ENCODE results near the gene RPS6KA3.

Gene RPS6KA3

DNA sequence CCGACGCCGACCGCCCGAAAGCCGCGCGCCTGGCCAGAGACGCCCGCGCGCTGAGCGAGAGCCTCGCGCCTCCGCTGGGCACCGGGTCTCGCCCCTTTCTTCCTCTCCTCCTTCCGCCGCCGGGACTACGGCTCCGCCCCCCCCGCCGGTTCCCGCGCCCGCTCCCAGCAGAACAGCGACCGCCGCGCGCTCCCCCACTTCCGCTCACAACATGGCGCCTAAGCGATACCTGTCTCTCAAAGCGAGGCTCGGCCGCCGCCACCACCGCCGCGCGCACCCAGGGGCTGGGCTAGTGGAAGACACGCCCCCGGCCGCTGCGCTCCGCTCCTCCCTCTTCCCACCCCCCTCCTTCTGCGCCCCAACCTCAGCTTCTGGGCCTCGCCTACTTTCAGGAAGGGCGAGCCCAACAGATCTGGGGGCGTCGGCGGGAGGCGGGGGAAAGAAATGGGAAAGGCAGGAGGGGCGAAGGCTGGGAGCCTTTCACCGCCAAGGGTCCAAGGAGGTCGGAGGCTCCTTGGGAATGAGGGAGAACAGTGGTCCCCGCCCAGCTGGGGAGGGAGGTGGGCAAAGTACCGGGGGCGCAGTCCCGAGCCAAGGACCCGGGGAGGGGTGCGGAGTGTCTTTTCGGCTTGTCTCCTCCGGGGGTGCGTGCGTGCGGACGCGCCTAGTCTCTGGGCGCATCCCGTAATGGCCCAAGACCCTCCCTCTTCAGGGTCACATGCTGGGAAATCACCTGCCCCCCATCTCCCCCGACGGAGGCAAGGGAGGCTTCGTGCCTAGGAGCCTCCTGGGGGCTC lies at the start of gene RPS6KA3:
RPS6KA3 (minus strand) TSS at position 100 of the 797 bp plus-strand sequence. CDS start 277 bp downstream, outside the sequence.
- DNase-seq (ENCODE audit: low read depth) = peak; percentile 51

GRCh38 chrX:20315140-20315539 lies 48.4 kb upstream of the RPS6KA3 start:
- no peak for DNase-seq (ENCODE audit: low read depth)

DNA sequence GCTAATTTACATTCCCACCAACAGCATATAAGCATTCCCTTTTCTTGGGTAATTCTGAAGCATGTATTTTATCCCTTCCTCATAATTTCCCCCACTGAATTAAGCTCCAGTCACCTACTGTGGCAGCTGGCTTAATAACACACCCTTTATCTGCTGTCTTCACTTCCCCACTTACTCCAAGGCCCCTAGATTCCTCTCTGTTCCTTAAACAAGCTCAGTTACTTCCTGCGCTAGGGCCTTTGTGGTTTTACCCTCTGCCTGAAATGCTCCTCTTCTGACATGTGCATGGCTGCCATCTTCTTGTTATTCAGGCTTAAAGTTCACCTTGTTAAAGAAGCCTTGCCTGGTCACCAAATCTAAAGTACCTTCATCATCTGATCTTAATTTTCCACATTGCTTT lies 47.2 kb upstream of the RPS6KA3 start:
- no peak for DNase-seq (ENCODE audit: low read depth)

- no peak for DNase-seq (ENCODE audit: low read depth)
These were observed 45.3 kb upstream of the RPS6KA3 start for GRCh38 chrX:20312018-20312417.

GRCh38 chrX:20311505-20311904 lies 44.8 kb upstream of the RPS6KA3 start:
- no peak for DNase-seq (ENCODE audit: low read depth)

- peak; percentile 12 for DNase-seq (ENCODE audit: low read depth)
These were observed 43.1 kb upstream of the RPS6KA3 start for GRCh38 chrX:20309806-20310205.

GRCh38 chrX:20306668-20307067 lies 40.0 kb upstream of the RPS6KA3 start:
- DNase-seq (ENCODE audit: low read depth) = no peak

- DNase-seq (ENCODE audit: low read depth) = no peak
These were observed 34.1 kb upstream of the RPS6KA3 start for GRCh38 chrX:20300822-20301221.

GRCh38 chrX:20294957-20295356 lies 28.2 kb upstream of the RPS6KA3 start:
- no peak for DNase-seq (ENCODE audit: low read depth)

DNA sequence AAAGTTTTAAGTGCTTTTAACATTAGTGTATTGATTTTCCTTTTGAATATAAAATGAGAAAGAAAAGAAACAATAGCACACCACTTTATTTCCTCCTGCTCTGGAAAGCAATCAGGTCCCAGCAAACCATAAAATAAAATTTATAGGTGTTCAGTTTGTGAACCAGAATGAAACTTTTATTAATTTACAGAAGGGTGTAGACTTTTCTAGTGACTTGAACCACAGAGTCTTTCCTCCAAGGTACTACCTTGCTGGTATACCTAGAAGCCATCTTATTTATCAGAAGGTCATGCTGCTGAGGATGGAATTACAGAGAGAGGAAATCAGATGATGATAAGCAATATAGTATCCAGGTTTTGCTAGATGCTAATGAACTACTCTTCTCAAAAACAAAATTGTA lies 27.6 kb upstream of the RPS6KA3 start:
- DNase-seq (ENCODE audit: low read depth) = no peak

- no peak for DNase-seq (ENCODE audit: low read depth)
These were observed 18.8 kb upstream of the RPS6KA3 start for GRCh38 chrX:20285511-20285910.

- DNase-seq (ENCODE audit: low read depth) = no peak
These were observed 18.3 kb upstream of the RPS6KA3 start for GRCh38 chrX:20284992-20285391.

GRCh38 chrX:20284444-20284843 lies 17.7 kb upstream of the RPS6KA3 start:
- DNase-seq (ENCODE audit: low read depth) = no peak

DNA sequence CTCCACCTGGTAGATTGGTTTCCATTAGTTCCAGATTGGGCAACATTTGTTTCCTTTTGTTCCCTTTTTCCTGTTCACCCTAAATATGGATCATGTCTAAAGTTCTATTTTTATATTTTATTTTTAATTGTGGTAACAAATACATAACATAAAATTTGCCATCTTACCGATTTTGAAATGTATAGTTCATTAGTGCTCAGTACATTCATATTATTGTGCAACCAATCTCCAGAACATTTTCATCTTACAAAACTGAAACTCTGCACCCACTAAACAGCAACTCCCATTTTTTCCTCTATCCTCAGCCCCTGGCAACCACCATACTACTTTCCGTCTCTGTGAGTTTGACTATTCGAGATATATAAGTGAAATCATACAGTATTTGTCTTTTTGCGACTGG lies 14.2 kb upstream of the RPS6KA3 start:
- no peak for DNase-seq (ENCODE audit: low read depth)

GRCh38 chrX:20274121-20274520 lies 7.4 kb upstream of the RPS6KA3 start:
- no peak for DNase-seq (ENCODE audit: low read depth)

DNA sequence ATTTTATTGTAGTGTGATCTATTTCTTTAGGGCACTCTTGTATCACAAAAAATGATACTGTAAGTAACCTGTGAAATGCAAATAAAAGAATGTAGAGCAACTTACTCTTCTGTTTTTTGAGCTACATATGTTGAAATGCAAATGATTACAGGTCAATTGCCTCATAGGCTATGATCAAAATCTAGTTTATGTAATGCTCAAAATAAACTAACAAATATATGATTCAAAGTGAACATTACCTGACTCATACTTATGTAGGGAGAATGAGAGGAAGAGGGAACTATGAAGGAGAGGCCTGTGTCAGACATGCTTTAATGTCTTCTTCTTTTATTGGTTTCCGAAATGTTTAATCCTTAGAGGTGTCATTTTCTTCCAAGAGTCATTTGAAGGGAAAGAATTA lies 5.0 kb upstream of the RPS6KA3 start:
- no peak for DNase-seq (ENCODE audit: low read depth)

- DNase-seq (ENCODE audit: low read depth) = no peak
These were observed 4.5 kb upstream of the RPS6KA3 start for GRCh38 chrX:20271186-20271585.

- no peak for DNase-seq (ENCODE audit: low read depth)
These were observed 3.8 kb upstream of the RPS6KA3 start for GRCh38 chrX:20270562-20270890.

- DNase-seq (ENCODE audit: low read depth) = no peak
These were observed 3.3 kb upstream of the RPS6KA3 start for GRCh38 chrX:20269848-20270561.

- DNase-seq (ENCODE audit: low read depth) = no peak
These were observed 1.4 kb upstream of the RPS6KA3 start for GRCh38 chrX:20267931-20268701.

- DNase-seq (ENCODE audit: low read depth) = no peak
These were observed 860 bp upstream of the RPS6KA3 start for GRCh38 chrX:20267607-20267930.

- DNase-seq (ENCODE audit: low read depth) = no peak
These were observed 705 bp downstream of the RPS6KA3 start for GRCh38 chrX:20265726-20266681.
